ENCODE data around the gene DTD1.

- no peak for TF ChIP-seq CTCF (IDR thresholded peaks at IDR 0.05; ENCODE audit: low read depth, low read length)
- TF ChIP-seq MAX (IDR thresholded peaks at IDR 0.05; ENCODE audit: low read depth, low read length) = no peak
Measured at GRCh38 chr20:18662279-18663040, 74.6 kb downstream of the DTD1 start.
